Fibroblast of villous mesenchyme (primary cell): ENCODE measurements around the gene PIEZO2. TPM values are rescaled to one million over a fixed set of nuclear protein-coding genes. Genes with fewer than 3 reads are reported as not detected.
A peak's percentile ranks its signal among the peaks of the same experiment; 100 is the strongest.

Experiments
- DNase-seq: peaks from one replicate; pipeline ENCODE4 v3.0.0-alpha.2; 2010; ENCODE audit warnings: low read depth
- H3K4me3 ChIP-seq: 2 replicates; pipeline ENCODE4 v1.5.1; 2011; ENCODE audit warnings: low read depth, mild to moderate bottlenecking, low read length
- CTCF ChIP-seq: IDR thresholded peaks from 2 replicates; pipeline ENCODE4 v1.5.1; 2012; ENCODE audit warnings: low read depth, mild to moderate bottlenecking, low read length; ENCODE audit not compliant: insufficient read depth
- total RNA-seq: library from RNA; depleted of rRNA; stranded (reverse); fragments of >200 nt; gene quantifications from 2 replicates; pipeline ENCODE4 v1.2.3, GENCODE V29; 2012

The PIEZO2 gene
- total RNA-seq, 1 donor: 1.7 TPM

GRCh38 chr18:10951631-10952544, 197.5 kb downstream of the PIEZO2 start:
- no peak for DNase-seq
- TF ChIP-seq CTCF: no peak
- no peak overlapping the region for H3K4me3 ChIP-seq

DNA sequence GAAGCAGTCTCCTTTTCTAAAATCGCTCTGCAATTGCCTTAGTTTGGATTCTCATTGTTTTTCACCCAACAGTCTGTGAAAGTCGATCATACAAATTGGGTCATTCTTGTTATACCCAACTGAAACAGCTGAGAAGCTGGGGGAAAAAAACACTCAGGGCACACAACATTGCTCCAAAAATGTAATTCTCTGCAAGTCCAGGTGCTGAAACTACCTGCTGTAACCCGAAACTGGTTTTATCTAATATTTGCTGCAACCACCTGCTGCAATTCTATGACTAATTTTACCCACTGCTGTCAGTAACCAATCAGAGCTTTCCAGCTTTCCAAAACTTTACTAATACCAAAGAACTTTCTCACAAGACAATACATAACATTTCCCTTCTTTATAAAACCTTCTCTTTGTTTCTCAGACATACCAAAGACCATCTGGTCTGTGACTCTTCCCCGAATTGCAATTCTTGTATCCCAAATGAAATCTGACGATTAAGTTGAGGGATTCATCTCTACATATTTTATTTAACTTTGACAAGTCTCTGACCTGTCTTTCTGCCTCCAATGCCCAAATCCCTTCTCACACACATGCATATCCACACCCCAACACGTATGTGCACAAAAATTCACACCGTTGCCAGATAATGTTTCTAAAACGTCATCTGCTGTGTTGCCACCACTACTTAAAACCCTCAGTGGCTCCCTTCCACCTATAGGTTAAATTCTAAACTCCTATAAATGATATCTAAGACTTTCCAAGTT, 198.3 kb downstream of the PIEZO2 start:
- no peak for DNase-seq

GRCh38 chr18:10950080-10950875, 199.1 kb downstream of the PIEZO2 start:
- no peak for TF ChIP-seq CTCF
- H3K4me3 ChIP-seq: no peak overlapping the region
- DNase-seq: no peak

More for the DNA sequence above, 198.3 kb downstream of the PIEZO2 start:
- H3K4me3 ChIP-seq: no peak overlapping the region
- TF ChIP-seq CTCF: no peak

GRCh38 chr18:10949655-10950054, 199.7 kb downstream of the PIEZO2 start:
- no peak for TF ChIP-seq CTCF
- H3K4me3 ChIP-seq: no peak overlapping the region
- peak; percentile 15 for DNase-seq

- no peak for DNase-seq
- TF ChIP-seq CTCF: no peak
- H3K4me3 ChIP-seq: no peak overlapping the region
These were observed 200.9 kb downstream of the PIEZO2 start for GRCh38 chr18:10948421-10948820.

GRCh38 chr18:10946058-10946457, 203.3 kb downstream of the PIEZO2 start:
- no peak for TF ChIP-seq CTCF
- no peak overlapping the region for H3K4me3 ChIP-seq
- DNase-seq: no peak
